H9 (cell line): ENCODE results near the gene NSMF. TPM values are rescaled to one million over a fixed set of nuclear protein-coding genes. Genes with fewer than 3 reads are reported as not detected.
A peak's percentile ranks its signal among the peaks of the same experiment; 100 is the strongest.

Source experiments
- DNase-seq: peaks from one replicate; pipeline ENCODE4 v3.0.0-alpha.2; 2017
- H2AFZ ChIP-seq: one replicate; pipeline ENCODE4 v1.6.1; 2013; ENCODE audit warnings: mild to moderate bottlenecking, low read length, control low read depth, moderate library complexity
- H2AK5ac ChIP-seq: 2 replicates; pipeline ENCODE4 v1.6.1; 2013; ENCODE audit warnings: low read length, control low read depth, mixed read lengths; ENCODE audit not compliant: insufficient read length
- H2BK120ac ChIP-seq: one replicate; pipeline ENCODE4 v1.6.1; 2013; ENCODE audit warnings: low read depth, mild to moderate bottlenecking, low read length, control low read depth, inconsistent platforms; ENCODE audit not compliant: poor library complexity, severe bottlenecking
- H2BK12ac ChIP-seq: 2 replicates; pipeline ENCODE4 v1.6.1; 2013; ENCODE audit warnings: low read length, control low read depth, mixed read lengths, low read depth; ENCODE audit not compliant: insufficient read length
- H2BK15ac ChIP-seq: 2 replicates; pipeline ENCODE4 v1.6.1; 2013; ENCODE audit warnings: low read depth, low read length, control low read depth
- H2BK20ac ChIP-seq: one replicate; pipeline ENCODE4 v1.6.1; 2013; ENCODE audit warnings: low read depth, mild to moderate bottlenecking, low read length, control low read depth, inconsistent platforms; ENCODE audit not compliant: poor library complexity, severe bottlenecking
- H2BK5ac ChIP-seq: 2 replicates; pipeline ENCODE4 v1.6.1; 2013; ENCODE audit warnings: low read length, control low read depth, mixed read lengths; ENCODE audit not compliant: insufficient read length
- H3K14ac ChIP-seq: 2 replicates; pipeline ENCODE4 v1.6.1; 2013; ENCODE audit warnings: low read length, control low read depth; ENCODE audit not compliant: insufficient read depth
- H3K18ac ChIP-seq: 2 replicates; pipeline ENCODE4 v1.6.1; 2013; ENCODE audit warnings: low read depth, mild to moderate bottlenecking, mixed read lengths, low read length, control low read depth; ENCODE audit not compliant: insufficient read length
- H3K23ac ChIP-seq: 2 replicates; pipeline ENCODE4 v1.6.1; 2013; ENCODE audit warnings: low read length, control low read depth, mixed read lengths, low read depth; ENCODE audit not compliant: insufficient read length
- H3K23me2 ChIP-seq: 2 replicates; pipeline ENCODE4 v1.6.1; 2013; ENCODE audit warnings: low read depth, mild to moderate bottlenecking, mixed read lengths, low read length, control low read depth; ENCODE audit not compliant: insufficient read length, poor library complexity, severe bottlenecking
- H3K27ac ChIP-seq: 2 replicates; pipeline ENCODE4 v1.5.1; 2013; ENCODE audit warnings: low read length, control low read depth, mixed read lengths, low read depth; ENCODE audit not compliant: insufficient read length
- H3K27me3 ChIP-seq: 2 replicates; pipeline ENCODE4 v1.6.1; 2013; ENCODE audit warnings: low read length, control low read depth, inconsistent platforms; ENCODE audit not compliant: insufficient read depth
- H3K4ac ChIP-seq: 2 replicates; pipeline ENCODE4 v1.6.1; 2013; ENCODE audit warnings: low read depth, mild to moderate bottlenecking, control low read depth, inconsistent platforms, low read length, moderate library complexity
- H3K4me1 ChIP-seq: 2 replicates; pipeline ENCODE4 v1.6.1; 2013; ENCODE audit warnings: low read length, control low read depth, inconsistent platforms; ENCODE audit not compliant: insufficient read depth
- H3K4me2 ChIP-seq: 2 replicates; pipeline ENCODE4 v1.6.1; 2013; ENCODE audit warnings: low read length, control low read depth, mixed read lengths; ENCODE audit not compliant: insufficient read length, insufficient read depth
- H3K56ac ChIP-seq: 2 replicates; pipeline ENCODE4 v1.6.1; 2013; ENCODE audit warnings: low read depth, mild to moderate bottlenecking, mixed read lengths, low read length, control low read depth; ENCODE audit not compliant: insufficient read length
- H3K79me1 ChIP-seq: 2 replicates; pipeline ENCODE4 v1.6.1; 2013; ENCODE audit warnings: low read depth, mild to moderate bottlenecking, moderate library complexity, low read length, control low read depth, inconsistent platforms; ENCODE audit not compliant: insufficient read depth, poor library complexity, severe bottlenecking
- H3K79me2 ChIP-seq: 2 replicates; pipeline ENCODE4 v1.6.1; 2013; ENCODE audit warnings: low read length, control low read depth, inconsistent platforms; ENCODE audit not compliant: insufficient read depth
- H3K9ac ChIP-seq: 2 replicates; pipeline ENCODE4 v1.6.1; 2013; ENCODE audit warnings: low read length, control low read depth, mixed read lengths; ENCODE audit not compliant: insufficient read length; ENCODE audit errors: extremely low read depth
- H3K9me3 ChIP-seq: one replicate; pipeline ENCODE4 v1.6.1; 2013; ENCODE audit warnings: low read depth, low read length, inconsistent platforms; ENCODE audit not compliant: control insufficient read depth
- H3T11ph ChIP-seq: one replicate; pipeline ENCODE4 v1.6.1; 2013; ENCODE audit warnings: mild to moderate bottlenecking, low read length, control low read depth, inconsistent platforms
- H4K20me1 ChIP-seq: one replicate; pipeline ENCODE4 v1.6.1; 2013; ENCODE audit not compliant: control insufficient read depth, insufficient read length, insufficient read depth
- H4K5ac ChIP-seq: 2 replicates; pipeline ENCODE4 v1.6.1; 2013; ENCODE audit warnings: low read depth, mild to moderate bottlenecking, mixed read lengths, low read length, control low read depth; ENCODE audit not compliant: insufficient read length
- H4K8ac ChIP-seq: replicated peaks from 2 replicates; pipeline ENCODE4 v1.6.1; 2013; ENCODE audit warnings: low read length, control low read depth, mixed read lengths, low read depth; ENCODE audit not compliant: insufficient read length
- H4K91ac ChIP-seq: 2 replicates; pipeline ENCODE4 v1.6.1; 2013; ENCODE audit warnings: low read depth, mild to moderate bottlenecking, moderate library complexity, mixed read lengths, low read length, control low read depth; ENCODE audit not compliant: insufficient read length
- H3K27ac Mint-ChIP-seq, 3 experiments: 2 replicates in 2 of 3; 3 replicates in 1 of 3; pipeline ENCODE4 v1.8.0; 2020 to 2021; ENCODE audit warnings: mixed read lengths in 3 of 3, mild to moderate bottlenecking in 1 of 3, moderate library complexity in 1 of 3
- H3K27me3 Mint-ChIP-seq: 2 replicates; pipeline ENCODE4 v1.8.0; 2021; ENCODE audit warnings: low read depth, mild to moderate bottlenecking, moderate library complexity, mixed read lengths
- H3K36me3 Mint-ChIP-seq, 3 experiments: 2 replicates in 2 of 3; 3 replicates in 1 of 3; pipeline ENCODE4 v1.8.0; 2020 to 2021; ENCODE audit warnings: low read depth in 3 of 3, mixed read lengths in 3 of 3; ENCODE audit not compliant: insufficient read depth in 1 of 3
- H3K4me1 Mint-ChIP-seq, 2 experiments: 2 replicates each; pipeline ENCODE4 v1.8.0; 2020; ENCODE audit warnings: mixed read lengths in 2 of 2
- H3K4me3 Mint-ChIP-seq, 2 experiments: 2 replicates in 1 of 2; 3 replicates in 1 of 2; pipeline ENCODE4 v1.8.0; 2020 to 2021; ENCODE audit warnings: mild to moderate bottlenecking in 2 of 2, mixed read lengths in 2 of 2, moderate library complexity in 1 of 2
- H3K9me3 Mint-ChIP-seq, 2 experiments: 2 replicates in 1 of 2; 3 replicates in 1 of 2; pipeline ENCODE4 v1.8.0; 2020; ENCODE audit warnings: mild to moderate bottlenecking in 2 of 2, mixed read lengths in 2 of 2, moderate library complexity in 1 of 2
- CTCF ChIP-seq: fragments of 200-600 bp; sonication (generic); conservative IDR thresholded peaks from 3 replicates; pipeline ENCODE4 v1.8.0; 2021; ENCODE audit warnings: antibody characterized with exemption, mild to moderate bottlenecking
- WGBS: extraction: QIAGEN DNeasy Blood & Tissue Kit; methylation state at CpG from one replicate; pipeline ENCODE4 v1.1.7; 2013; ENCODE audit warnings: missing lambda C conversion rate, low lambda C conversion rate, mixed read lengths; ENCODE audit not compliant: insufficient read length; ENCODE audit errors: extremely low coverage; 5-methylcytosine and 5-hydroxymethylcytosine counted together
- long read RNA-seq: library from polyadenylated mRNA; unstranded; transcript quantifications from one replicate; pipeline ENCODE4 v2.0.0, GENCODE V29; 2020
- total RNA-seq: library from RNA; stranded (reverse); gene quantifications from 2 replicates; pipeline ENCODE4 v1.2.1, GENCODE V29; 2021

Gene NSMF
- 46.3 and 51.0 TPM in 2 replicates for total RNA-seq
- long read RNA-seq, partial matches to known transcripts, result 20 of 24 reads
- long read RNA-seq, other reads (novel, unspliced or antisense), result 4 of 24 reads

DNA sequence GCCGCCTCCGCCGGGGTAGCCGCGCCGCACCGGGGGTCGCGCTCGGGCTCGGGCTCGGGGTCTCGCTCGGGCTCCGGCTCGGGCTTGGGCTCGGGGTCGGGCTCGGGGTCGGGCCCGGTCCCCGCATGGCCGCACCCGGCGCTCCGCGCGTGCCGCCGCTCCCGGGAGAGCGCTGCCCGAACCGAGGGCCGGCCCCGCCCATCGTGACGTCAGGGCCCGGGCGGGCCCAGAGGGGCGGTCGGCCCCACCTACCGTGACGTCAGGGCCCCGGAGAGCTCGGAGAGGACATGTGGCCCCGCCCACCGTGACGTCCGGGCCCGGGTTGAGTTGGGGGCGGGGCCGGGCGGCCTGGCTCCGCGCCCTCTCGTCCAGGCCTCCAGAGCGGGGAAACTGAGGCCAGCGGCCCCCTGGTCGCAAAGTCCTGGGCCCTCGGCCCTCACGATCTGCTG is at the start of gene NSMF:
Gene NSMF, minus strand, starts transcription at position 183 of the 449 bp plus-strand sequence. CDS start 232 bp downstream, outside the sequence.
- peak within 1 kb of the TSS; percentile 6; the same call in 1 of the 2 replicates for H3K14ac ChIP-seq
- H3K27me3 ChIP-seq, result no peaks in the 10 kb centered on the region; the same call in 1 of the 2 replicates
- H3K27ac ChIP-seq, result no peak within 1 kb of the TSS
- H2BK5ac ChIP-seq, result no peak within 1 kb of the TSS
- no peaks in the 10 kb centered on the region for H3K79me2 ChIP-seq
- H4K5ac ChIP-seq, result no peak within 1 kb of the TSS
- H4K91ac ChIP-seq, result no peak within 1 kb of the TSS
- no peak within 1 kb of the TSS for H3T11ph ChIP-seq
- no peaks in the 10 kb centered on the region for H3K79me1 ChIP-seq
- Mint-ChIP-seq H3K27ac (no peak within 1 kb of the TSS), H3K27me3 (peaks cover 30% of the 10 kb centered on the region), H3K9me3 (no peaks in the 10 kb centered on the region), H3K4me3 (peak within 1 kb of the TSS; percentile 56 to 74; a peak in 4 of 5 replicates), H3K36me3 (peaks cover 0 to 17% (median 13%) of the 10 kb centered on the region in 3 experiments; a peak in 4 of 7 replicates), H3K4me1 (peaks cover 3 to 12% of the 10 kb centered on the region in 2 experiments; a peak in 3 of 4 replicates)
- no peak within 1 kb of the TSS for H3K23ac ChIP-seq
- TF ChIP-seq CTCF, result no peak
- H3K56ac ChIP-seq, result no peak within 1 kb of the TSS
- peaks cover 9% of the 10 kb centered on the region for H3K23me2 ChIP-seq
- no peak within 1 kb of the TSS for H2AFZ ChIP-seq
- H3K18ac ChIP-seq, result peak within 1 kb of the TSS; percentile 6
- no peak within 1 kb of the TSS for H2BK12ac ChIP-seq
- H2BK20ac ChIP-seq, result no peak within 1 kb of the TSS
- no peak within 1 kb of the TSS for H2AK5ac ChIP-seq
- peak within 1 kb of the TSS; percentile 57 for H3K4me2 ChIP-seq
- no peak within 1 kb of the TSS for H4K8ac ChIP-seq
- H3K9me3 ChIP-seq, result no peaks in the 10 kb centered on the region
- DNase-seq, result peak; percentile 90
- no CpG with 5 or more reads among the region's 62 CpGs for WGBS
- H3K4ac ChIP-seq, result no peak within 1 kb of the TSS
- H4K20me1 ChIP-seq, result peaks cover 3% of the 10 kb centered on the region
- no peak within 1 kb of the TSS for H2BK120ac ChIP-seq
- no peak within 1 kb of the TSS for H3K9ac ChIP-seq
- H2BK15ac ChIP-seq, result no peak within 1 kb of the TSS
- no peaks in the 10 kb centered on the region for H3K4me1 ChIP-seq
